Right lobe of liver (tissue), 6 donors: ENCODE measurements around the gene BMP8B. TPM values are rescaled to one million over a fixed set of nuclear protein-coding genes. Genes with fewer than 3 reads are reported as not detected.
"Not testable (repeated sequence)": the region's sequence is repeated elsewhere in the genome, so short reads cannot be mapped to it uniquely, and the experiment has no call there.

Experiments used
- ATAC-seq, 4 donors: fragments of 200-7000 bp; cut with Tn5 transposase; one replicate each; pipeline ENCODE4 v1.9.1; 2020; ENCODE audit warnings: mild to moderate bottlenecking in 4 of 4, moderate library complexity in 4 of 4
- DNase-seq, 3 donors: peaks; one replicate each; pipeline ENCODE4 v3.0.0-alpha.2; 2020
- H3K27ac ChIP-seq, 3 donors: fragments of 200-600 bp; one replicate each; pipeline ENCODE4 v1.8.0; 2022
- H3K27me3 ChIP-seq, 2 donors: fragments of 200-600 bp; one replicate each; pipeline ENCODE4 v1.8.0; 2022
- H3K36me3 ChIP-seq, 4 donors: fragments of 200-600 bp; sonication (generic) in 1 of 4; one replicate each; pipeline versions ENCODE4 v1.5.1 to v1.8.0; 2017 to 2022; ENCODE audit warnings: control low read depth in 1 of 4
- H3K4me1 ChIP-seq, 4 donors: fragments of 200-600 bp; sonication (generic) in 1 of 4; one replicate each; pipeline versions ENCODE4 v1.5.1 to v1.8.0; 2017 to 2022; ENCODE audit warnings: control low read depth in 1 of 4
- H3K4me3 ChIP-seq, 3 donors: fragments of 200-600 bp; one replicate each; pipeline ENCODE4 v1.8.0; 2022
- H3K9me3 ChIP-seq, 4 donors: fragments of 200-600 bp; sonication (generic) in 1 of 4; one replicate each; pipeline versions ENCODE4 v1.5.1 to v1.8.0; 2017 to 2022; ENCODE audit warnings: control low read depth in 1 of 4
- POLR2A ChIP-seq: fragments of 450-650 bp; IDR thresholded peaks from one replicate; pipeline ENCODE4 v1.6.1; 2017; ENCODE audit warnings: antibody characterized with exemption, mild to moderate bottlenecking
- WGBS: methylation state at CpG from one replicate; pipeline ENCODE4 v1.1.6; 2018; ENCODE audit warnings: low coverage, low lambda C conversion rate; ENCODE audit not compliant: insufficient coverage; ENCODE audit errors: missing lambda C conversion rate; 5-methylcytosine and 5-hydroxymethylcytosine counted together
- intact Hi-C, 2 donors: fragments of 100-400 bp; cut with DNase I; formaldehyde crosslinking; loops; one replicate each; pipeline versions ENCODE4 v1.11.2 to v1.14.1; 2022
- total RNA-seq, 6 experiments: library from RNA; depleted of rRNA in 2 of 6; stranded (reverse); fragments of >200 nt in 2 of 6; fragmentation: NEBNext Ultra II Directional in 3 of 6; extraction: Animal tissue kit (Norgen Biotek cat#: 25700) in 3 of 6; gene quantifications; one replicate each; pipeline versions ENCODE4 v1.1.0 to v1.2.4, GENCODE V29; 2016 to 2023
- TF ChIP-seq, protein P1 (sequence below), 4 donors: fragments of 200-600 bp in 3 of 4; fragments of 450-650 bp in 1 of 4; IDR thresholded peaks; one replicate each; pipeline versions ENCODE4 v1.5.1 to v1.8.0; 2016 to 2022; ENCODE audit warnings: antibody characterized with exemption in 4 of 4, mild to moderate bottlenecking in 2 of 4
- donor health status: DM: no; HTN: yes; CAD: no.
- donor health status: DM: no; HTN: no; CAD: no.
- donor health status: DM: no; HTN: no; CAD: no.
- donor health status: DM: no; HTN: yes; CAD: no.
- donor health status: DM: no; HTN: yes; CAD: no.

BMP8B gene
- total RNA-seq, 6 experiments from 2014 or later: 0.04 to 2.2 (median 0.79) TPM

- Histone ChIP-seq H3K4me3 (no peak overlapping the region), H3K27me3 (no peaks in the 10 kb centered on the region), H3K4me1 (peaks cover 0 to 10% (median 0%) of the 10 kb centered on the region in 4 donors), H3K27ac (no peak overlapping the region), H3K36me3 (no peaks in the 10 kb centered on the region), H3K9me3 (no peaks in the 10 kb centered on the region)
- intact Hi-C loops: no loop called here
- ATAC-seq: no peak
- no peak for DNase-seq
- no peak for TF ChIP-seq POLR2A
- TF ChIP-seq, protein P1, sequence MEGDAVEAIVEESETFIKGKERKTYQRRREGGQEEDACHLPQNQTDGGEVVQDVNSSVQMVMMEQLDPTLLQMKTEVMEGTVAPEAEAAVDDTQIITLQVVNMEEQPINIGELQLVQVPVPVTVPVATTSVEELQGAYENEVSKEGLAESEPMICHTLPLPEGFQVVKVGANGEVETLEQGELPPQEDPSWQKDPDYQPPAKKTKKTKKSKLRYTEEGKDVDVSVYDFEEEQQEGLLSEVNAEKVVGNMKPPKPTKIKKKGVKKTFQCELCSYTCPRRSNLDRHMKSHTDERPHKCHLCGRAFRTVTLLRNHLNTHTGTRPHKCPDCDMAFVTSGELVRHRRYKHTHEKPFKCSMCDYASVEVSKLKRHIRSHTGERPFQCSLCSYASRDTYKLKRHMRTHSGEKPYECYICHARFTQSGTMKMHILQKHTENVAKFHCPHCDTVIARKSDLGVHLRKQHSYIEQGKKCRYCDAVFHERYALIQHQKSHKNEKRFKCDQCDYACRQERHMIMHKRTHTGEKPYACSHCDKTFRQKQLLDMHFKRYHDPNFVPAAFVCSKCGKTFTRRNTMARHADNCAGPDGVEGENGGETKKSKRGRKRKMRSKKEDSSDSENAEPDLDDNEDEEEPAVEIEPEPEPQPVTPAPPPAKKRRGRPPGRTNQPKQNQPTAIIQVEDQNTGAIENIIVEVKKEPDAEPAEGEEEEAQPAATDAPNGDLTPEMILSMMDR (IDR thresholded peaks at IDR 0.05): no peak
- 82% methylated on average over 2 of the region's 2 CpGs for WGBS
Measured at GRCh38 chr1:39828734-39829133, 40.1 kb upstream of the BMP8B start.

DNA sequence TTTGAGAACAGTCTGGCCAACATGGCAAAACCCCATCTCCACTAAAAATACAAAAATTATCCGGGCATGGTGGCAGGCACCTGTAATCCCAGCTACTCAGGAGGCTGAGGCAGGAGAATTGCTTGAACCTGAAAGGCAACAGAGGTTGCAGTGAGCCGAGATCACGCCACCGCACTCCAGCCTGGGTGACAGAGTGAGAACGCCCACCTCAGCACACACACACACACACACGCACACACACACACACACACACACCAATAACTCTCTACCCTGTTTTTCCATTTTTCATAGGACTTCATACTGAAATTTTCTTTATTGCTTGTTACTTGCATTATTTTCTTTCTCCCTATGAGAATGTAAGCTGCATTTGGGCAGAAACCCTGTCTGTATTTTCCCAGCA lies 39.6 kb upstream of the BMP8B start:
- H3K9me3 ChIP-seq, H3K4me3 ChIP-seq, H3K27ac ChIP-seq, DNase-seq, H3K36me3 ChIP-seq, H3K27me3 ChIP-seq, H3K4me1 ChIP-seq, intact Hi-C loops, ATAC-seq: not testable (repeated sequence)
- 20% methylated on average over 1 of the region's 6 CpGs for WGBS

- Histone ChIP-seq H3K4me1 (peaks cover 0 to 10% (median 0%) of the 10 kb centered on the region in 4 donors), H3K9me3 (no peaks in the 10 kb centered on the region), H3K27ac (no peak overlapping the region), H3K27me3 (no peaks in the 10 kb centered on the region), H3K4me3 (no peak overlapping the region), H3K36me3 (no peaks in the 10 kb centered on the region)
- no peak for TF ChIP-seq POLR2A
- TF ChIP-seq, protein P1 (IDR thresholded peaks at IDR 0.05): no peak
- WGBS: 82% methylated on average over 6 of the region's 7 CpGs
- intact Hi-C loops: no loop called here
- no peak for DNase-seq
- ATAC-seq: no peak
Measured at GRCh38 chr1:39827201-39827600, 38.5 kb upstream of the BMP8B start.

DNA sequence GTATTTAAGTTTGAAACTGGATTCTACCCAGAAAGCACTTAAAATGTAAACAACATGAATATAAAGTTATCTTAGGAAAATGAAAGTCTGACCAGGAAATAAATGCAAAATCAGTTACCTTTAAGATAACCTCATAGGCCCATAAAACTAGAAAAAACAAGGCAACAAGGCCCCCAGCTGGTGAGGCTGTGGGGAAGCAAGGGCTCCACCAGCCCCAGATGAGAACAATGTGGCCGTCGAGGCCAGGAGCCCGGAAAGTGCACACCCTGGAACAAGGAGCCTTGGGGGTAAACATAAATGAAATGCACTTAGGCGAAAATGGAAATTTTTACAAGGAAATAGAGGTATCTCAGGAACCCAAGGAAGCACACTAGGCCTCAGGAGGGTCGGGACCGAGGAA lies 37.9 kb upstream of the BMP8B start:
- H3K4me3 ChIP-seq: no peak overlapping the region
- no peaks in the 10 kb centered on the region for H3K9me3 ChIP-seq
- intact Hi-C loops: no loop called here
- 75% methylated on average over 6 of the region's 6 CpGs for WGBS
- TF ChIP-seq POLR2A: no peak
- TF ChIP-seq, protein P1 (IDR thresholded peaks at IDR 0.05): no peak
- H3K4me1 ChIP-seq: peaks cover 0 to 10% (median 0%) of the 10 kb centered on the region in 4 donors
- no peak overlapping the region for H3K27ac ChIP-seq
- DNase-seq (no peak), ATAC-seq (no peak)
- no peaks in the 10 kb centered on the region for H3K27me3 ChIP-seq
- H3K36me3 ChIP-seq: no peaks in the 10 kb centered on the region

DNA sequence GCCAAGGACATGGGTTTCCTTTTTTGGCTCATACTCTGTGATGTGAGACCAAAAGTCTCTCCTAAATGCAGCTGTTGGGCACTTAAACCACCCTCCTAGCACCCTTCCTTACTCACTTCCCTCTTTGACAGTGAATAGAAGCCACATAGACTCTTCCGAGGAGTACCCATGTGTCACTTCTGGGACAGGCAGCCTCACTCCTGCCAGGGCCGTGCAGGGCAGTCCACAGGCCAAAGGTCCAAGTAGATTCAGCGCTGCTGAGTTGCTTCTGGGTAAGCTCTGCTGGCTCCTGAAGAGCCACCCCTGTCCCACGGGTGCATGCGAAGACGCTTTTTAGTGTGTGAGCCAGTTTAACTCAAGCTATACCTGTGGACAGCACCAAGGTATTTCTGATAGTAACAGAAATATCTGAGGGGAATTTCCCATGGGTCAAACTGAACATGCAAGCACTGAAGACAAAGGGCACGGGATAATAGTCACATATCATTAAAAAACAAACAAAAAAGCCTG lies 36.8 kb upstream of the BMP8B start:
- Histone ChIP-seq H3K4me3 (no peak overlapping the region), H3K4me1 (peaks cover 0 to 10% (median 0%) of the 10 kb centered on the region in 4 donors), H3K36me3 (no peaks in the 10 kb centered on the region), H3K9me3 (no peaks in the 10 kb centered on the region), H3K27me3 (no peaks in the 10 kb centered on the region), H3K27ac (no peak overlapping the region)
- intact Hi-C loops: no loop called here
- peak; percentile 55 to 82 (median 71) for DNase-seq
- ATAC-seq: peak; percentile 89 to 98 (median 96)
- WGBS: 41% methylated on average over 6 of the region's 7 CpGs
- TF ChIP-seq, protein P1 (IDR thresholded peaks at IDR 0.05): no peak
- TF ChIP-seq POLR2A: no peak

DNA sequence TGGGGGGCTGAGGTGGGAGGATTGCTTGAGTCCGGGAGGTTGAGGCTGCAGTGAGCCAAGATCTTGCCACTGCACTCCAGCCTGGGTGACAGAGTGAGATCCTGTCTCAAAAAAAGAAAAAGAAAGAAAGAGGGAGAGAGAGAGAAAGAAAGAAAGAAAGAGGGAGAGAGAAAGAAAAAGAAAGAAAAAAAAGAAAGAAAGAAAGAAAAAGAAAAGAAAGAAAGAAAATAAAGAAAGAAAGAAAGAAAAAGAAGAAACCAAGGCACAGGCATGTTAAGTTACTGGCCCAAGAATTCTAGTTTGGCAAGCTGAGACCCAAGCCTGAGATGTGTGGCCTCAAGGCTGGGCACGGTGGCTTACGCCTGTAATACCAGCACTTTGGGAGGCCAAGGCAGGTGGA lies 34.8 kb upstream of the BMP8B start:
- H3K36me3 ChIP-seq, H3K4me3 ChIP-seq, H3K27ac ChIP-seq, ATAC-seq, H3K4me1 ChIP-seq, DNase-seq, H3K27me3 ChIP-seq, H3K9me3 ChIP-seq: not testable (repeated sequence)
- 100% methylated on average over 3 of the region's 3 CpGs for WGBS
- intact Hi-C loops: loop anchor here in 1 of 2 donors (5.0 kb wide), 1 partner anchor 79 kb away; the partner anchor contains the start of gene MYCL
